GM20000 (cell line): ENCODE data around the gene CFAP52.
"Not testable (repeated sequence)": the region's sequence is repeated elsewhere in the genome, so short reads cannot be mapped to it uniquely, and the experiment has no call there.

Source experiments
- DNase-seq: peaks from one replicate; pipeline ENCODE4 v3.0.0; 2012; ENCODE audit warnings: low spot score
- CTCF ChIP-seq: IDR thresholded peaks from 2 replicates; pipeline ENCODE4 v1.5.1; 2012; ENCODE audit warnings: mild to moderate bottlenecking, control low read depth; ENCODE audit errors: extremely low read depth, missing control alignments

Gene CFAP52

GRCh38 chr17:9636501-9636900 lies 60.1 kb downstream of the CFAP52 start:
- DNase-seq, result no peak
- no peak for TF ChIP-seq CTCF

- not testable (repeated sequence) for DNase-seq
These were observed 63.9 kb downstream of the CFAP52 start for GRCh38 chr17:9640388-9640787.

- DNase-seq, result no peak
- no peak for TF ChIP-seq CTCF
These were observed 67.2 kb downstream of the CFAP52 start for GRCh38 chr17:9643611-9644010.

GRCh38 chr17:9644910-9645751 lies 68.7 kb downstream of the CFAP52 start, which contains the start of gene USP43:
Gene USP43 (plus strand): TSS chr17:9645517. CDS start chr17:9645633, 116 bp downstream.
- DNase-seq, result peak; percentile 67
- TF ChIP-seq CTCF, result no peak

GRCh38 chr17:9645851-9646545 lies 69.6 kb downstream of the CFAP52 start:
- peak; percentile 4 for TF ChIP-seq CTCF
- DNase-seq, result peak; percentile 68

- TF ChIP-seq CTCF, result no peak
- no peak for DNase-seq
These were observed 70.1 kb downstream of the CFAP52 start for GRCh38 chr17:9646546-9646885.

- no peak for TF ChIP-seq CTCF
- DNase-seq, result no peak
These were observed 70.6 kb downstream of the CFAP52 start for GRCh38 chr17:9647014-9647413.
